GM18867 (cell line): ENCODE measurements around the gene ATXN7.

ENCODE experiments used
- ATAC-seq: cut with Tn5 transposase; IDR thresholded peaks from one replicate; pipeline ENCODE4 v1.9.1; 2021; ENCODE audit warnings: mild to moderate bottlenecking, moderate library complexity; ENCODE audit not compliant: unreplicated experiment

The ATXN7 gene, protein sequence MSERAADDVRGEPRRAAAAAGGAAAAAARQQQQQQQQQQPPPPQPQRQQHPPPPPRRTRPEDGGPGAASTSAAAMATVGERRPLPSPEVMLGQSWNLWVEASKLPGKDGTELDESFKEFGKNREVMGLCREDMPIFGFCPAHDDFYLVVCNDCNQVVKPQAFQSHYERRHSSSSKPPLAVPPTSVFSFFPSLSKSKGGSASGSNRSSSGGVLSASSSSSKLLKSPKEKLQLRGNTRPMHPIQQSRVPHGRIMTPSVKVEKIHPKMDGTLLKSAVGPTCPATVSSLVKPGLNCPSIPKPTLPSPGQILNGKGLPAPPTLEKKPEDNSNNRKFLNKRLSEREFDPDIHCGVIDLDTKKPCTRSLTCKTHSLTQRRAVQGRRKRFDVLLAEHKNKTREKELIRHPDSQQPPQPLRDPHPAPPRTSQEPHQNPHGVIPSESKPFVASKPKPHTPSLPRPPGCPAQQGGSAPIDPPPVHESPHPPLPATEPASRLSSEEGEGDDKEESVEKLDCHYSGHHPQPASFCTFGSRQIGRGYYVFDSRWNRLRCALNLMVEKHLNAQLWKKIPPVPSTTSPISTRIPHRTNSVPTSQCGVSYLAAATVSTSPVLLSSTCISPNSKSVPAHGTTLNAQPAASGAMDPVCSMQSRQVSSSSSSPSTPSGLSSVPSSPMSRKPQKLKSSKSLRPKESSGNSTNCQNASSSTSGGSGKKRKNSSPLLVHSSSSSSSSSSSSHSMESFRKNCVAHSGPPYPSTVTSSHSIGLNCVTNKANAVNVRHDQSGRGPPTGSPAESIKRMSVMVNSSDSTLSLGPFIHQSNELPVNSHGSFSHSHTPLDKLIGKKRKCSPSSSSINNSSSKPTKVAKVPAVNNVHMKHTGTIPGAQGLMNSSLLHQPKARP

GRCh38 chr3:63863150-63864007 is at the start of gene ATXN7, which contains the start of gene THOC7:
Gene ATXN7 (plus strand): TSS chr3:63863867. CDS start chr3:63912599, 48,732 bp downstream.
Gene THOC7 (minus strand): TSS chr3:63863805. CDS start chr3:63863790, 15 bp downstream.
- peak; percentile 80 for ATAC-seq

DNA sequence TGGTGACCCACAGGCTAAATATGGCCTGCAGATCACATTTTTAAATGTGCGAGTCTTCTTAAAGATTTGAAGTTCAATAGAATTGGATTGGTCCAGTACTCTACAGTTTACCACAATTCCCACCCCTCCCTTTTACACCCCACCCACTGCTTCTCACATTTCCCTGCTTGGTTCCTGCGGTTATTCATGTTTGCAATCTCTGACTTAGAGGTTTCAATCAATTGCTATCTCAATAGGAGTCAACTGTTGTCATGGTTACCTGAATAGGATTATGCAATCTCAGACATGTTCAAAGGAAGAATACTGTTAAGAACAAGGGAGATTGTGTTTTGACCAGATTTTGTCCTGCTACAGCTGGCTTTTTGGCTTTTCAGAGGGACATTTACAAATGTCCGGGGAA is 49.4 kb upstream of the ATXN7 start:
- no peak for ATAC-seq

- no peak for ATAC-seq
Observed at GRCh38 chr3:63817225-63817624, 46.4 kb upstream of the ATXN7 start.

DNA sequence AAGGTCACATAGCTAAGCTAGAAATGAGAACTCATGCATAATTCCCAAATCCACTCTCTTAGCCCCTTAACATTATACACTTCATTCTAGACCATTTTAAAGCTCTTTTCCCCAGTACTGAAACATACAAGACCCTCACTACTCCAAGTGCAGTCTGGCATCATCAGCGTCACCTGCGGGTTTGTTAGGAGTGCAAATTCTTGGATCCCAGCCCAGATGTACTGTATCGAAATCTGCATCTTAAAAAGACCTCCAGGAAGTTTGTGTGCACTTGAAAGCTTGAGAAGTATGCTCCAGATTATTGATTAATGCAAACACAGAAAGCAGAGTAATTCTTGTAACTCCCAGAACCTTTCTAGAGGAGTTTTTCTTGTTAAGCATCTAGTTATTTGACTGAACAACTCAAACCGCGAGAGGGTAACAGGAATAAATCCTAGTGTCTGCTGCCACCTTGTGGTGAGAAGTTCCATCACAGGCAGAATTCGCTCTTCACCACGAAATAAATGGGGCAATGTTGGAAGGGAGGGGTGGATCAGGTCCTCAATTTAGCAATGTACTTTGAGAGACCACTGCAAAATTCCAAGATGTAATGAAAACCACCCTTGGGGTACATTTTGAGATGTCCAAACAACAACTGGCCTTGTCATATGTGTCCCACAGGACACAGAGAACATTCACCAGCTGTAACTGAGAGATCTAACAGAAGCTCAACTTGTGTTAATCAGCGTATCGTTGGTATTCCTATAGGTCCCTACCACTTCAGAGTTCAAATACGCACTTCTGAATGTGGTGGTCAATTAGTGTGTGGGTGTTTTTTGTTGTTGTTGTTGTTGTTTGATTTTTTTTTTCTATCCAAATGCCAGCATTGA is 45.2 kb upstream of the ATXN7 start:
- peak; percentile 92 for ATAC-seq

GRCh38 chr3:63819151-63819398 is 44.6 kb upstream of the ATXN7 start, which contains the start of gene C3orf49:
Gene C3orf49 (plus strand): TSS chr3:63819299. CDS start chr3:63819472, 173 bp downstream.
- no peak for ATAC-seq

GRCh38 chr3:63824309-63824708 is 39.4 kb upstream of the ATXN7 start:
- no peak for ATAC-seq

DNA sequence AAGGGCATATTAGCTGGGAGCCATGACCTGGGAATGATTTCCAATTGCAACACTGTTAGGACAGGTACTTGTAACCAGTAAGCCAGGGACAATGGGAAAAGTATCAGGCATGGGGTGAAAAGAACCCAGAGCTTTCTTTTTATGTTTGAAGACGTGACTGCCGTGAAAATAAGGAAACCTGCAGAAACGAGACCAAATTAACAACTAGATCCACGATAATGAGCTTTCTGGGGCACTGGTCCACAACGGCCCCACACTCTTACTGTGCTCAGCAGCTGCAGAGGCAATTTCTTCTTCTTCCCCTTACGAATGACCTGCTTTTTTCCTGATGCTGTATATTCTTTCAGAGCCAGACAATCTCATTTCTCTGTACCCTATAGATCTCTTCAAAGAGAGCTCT is 33.1 kb upstream of the ATXN7 start:
- ATAC-seq, result no peak

DNA sequence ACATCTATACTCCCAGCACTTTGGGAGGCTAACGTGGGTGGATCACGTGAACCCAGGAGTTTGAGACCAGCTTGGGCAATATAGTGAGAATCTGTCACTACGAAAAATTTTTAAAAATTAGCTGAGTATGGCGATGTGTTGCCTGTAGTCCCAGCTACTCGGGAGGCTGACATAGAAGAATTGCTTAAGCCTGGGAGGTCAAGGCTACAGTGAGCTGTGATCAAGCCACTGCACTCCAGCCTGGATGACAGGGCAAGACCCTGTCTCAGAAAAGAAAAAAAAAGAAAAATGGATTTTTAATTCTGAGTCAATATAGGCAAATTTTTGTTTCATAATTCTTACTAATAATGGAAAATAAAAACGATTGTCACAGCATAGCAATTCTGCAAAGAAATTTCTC is 31.3 kb upstream of the ATXN7 start:
- no peak for ATAC-seq

GRCh38 chr3:63841704-63842103 is 22.0 kb upstream of the ATXN7 start:
- ATAC-seq, result no peak

DNA sequence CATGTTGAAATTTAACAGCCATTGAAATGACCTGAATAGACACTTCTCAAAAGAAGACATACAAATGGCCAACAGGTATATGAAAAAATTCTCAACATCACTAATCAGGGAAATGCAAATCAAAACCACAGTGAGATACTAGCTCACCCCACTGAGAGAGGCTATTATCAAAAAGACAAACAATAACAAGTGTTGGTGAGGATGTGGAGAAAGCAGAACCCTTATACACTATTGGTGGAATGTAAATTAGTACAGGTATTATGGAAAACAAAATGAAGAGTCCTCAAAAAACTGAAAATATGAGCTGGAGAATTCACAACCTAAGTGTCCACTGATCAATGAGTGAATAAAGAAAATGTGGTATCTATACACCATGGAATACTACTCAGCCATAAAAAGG is 21.5 kb upstream of the ATXN7 start:
- ATAC-seq, result no peak

DNA sequence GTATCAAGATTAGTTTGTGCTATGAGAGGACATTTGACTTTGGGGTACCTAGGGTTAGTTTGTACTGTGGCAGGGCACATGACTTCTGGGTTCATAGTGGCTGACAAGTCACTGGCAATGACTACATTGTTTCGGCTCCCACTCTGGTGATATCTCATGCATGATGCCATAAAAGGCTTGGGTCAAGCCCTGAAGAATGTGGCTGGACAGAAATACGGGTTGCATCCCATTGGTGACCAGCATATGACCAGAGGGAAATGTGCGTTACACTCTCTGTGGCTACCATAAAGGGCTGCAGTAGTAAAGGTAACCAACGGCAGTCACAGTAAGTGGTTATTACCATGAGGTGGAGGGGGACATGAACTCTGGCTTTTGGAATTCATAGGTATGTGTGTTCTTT is 18.5 kb upstream of the ATXN7 start:
- ATAC-seq, result no peak

GRCh38 chr3:63847718-63848450 is 15.8 kb upstream of the ATXN7 start:
- no peak for ATAC-seq

GRCh38 chr3:63849175-63849574 is 14.5 kb upstream of the ATXN7 start:
- ATAC-seq, result no peak

GRCh38 chr3:63851287-63851686 is 12.4 kb upstream of the ATXN7 start:
- ATAC-seq, result no peak

DNA sequence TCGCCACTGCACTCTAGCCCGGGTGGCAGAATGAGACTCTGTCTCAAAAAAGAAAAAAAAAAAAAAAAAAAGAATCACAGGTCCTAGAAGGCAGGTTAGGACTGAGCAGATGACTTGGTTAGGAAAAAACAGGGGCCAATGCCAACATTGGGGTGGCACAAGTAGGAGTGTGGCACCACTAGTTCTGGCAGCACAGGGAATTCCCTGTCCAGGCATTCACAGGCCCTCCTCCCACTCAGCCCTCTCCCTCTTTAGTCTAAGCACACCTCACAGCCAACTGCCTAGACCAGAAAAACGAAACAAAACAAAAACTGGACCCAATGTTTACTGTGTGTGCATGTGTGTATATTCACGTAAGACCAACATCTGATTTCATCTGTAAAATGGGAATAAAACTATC is 10.6 kb upstream of the ATXN7 start:
- ATAC-seq, result no peak

- ATAC-seq, result no peak
Observed at GRCh38 chr3:63855333-63855940, 8.2 kb upstream of the ATXN7 start.

DNA sequence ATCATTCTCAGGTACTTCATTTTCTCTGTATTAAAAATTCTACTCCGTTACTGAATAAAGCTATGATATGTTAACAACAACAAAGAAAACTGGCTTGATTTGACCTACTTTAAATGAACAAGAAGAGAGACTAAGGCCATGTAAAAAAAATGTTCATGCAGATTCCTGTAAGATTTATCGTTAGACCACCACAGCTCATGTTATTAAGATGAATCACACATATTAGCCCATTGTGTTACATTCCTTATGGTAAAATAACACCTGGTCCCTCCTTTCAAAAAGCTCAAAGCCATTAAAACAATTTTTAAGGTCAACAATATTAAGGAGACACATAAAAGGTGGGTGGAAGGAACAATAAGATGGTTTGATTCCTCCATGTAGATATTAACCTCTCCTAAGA is 6.4 kb upstream of the ATXN7 start:
- no peak for ATAC-seq

DNA sequence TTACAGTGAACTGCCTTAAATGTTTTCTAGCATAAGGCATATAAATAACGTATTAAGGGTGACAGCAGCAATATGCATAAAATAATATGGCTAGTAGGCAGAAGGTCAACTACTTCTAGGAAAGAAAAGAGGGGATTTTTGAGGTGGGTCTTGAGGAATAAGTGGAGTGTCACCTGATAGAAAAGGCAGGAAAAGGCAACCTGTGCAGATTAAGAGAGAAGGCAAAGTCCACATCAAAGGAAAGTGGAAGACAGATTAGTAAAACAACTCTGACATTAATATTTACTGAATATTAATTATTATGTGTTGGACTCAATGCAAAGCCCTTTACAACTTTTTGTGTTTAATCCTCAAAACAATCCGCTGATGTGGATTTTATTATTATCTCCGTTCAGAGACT is 2.9 kb upstream of the ATXN7 start:
- no peak for ATAC-seq

DNA sequence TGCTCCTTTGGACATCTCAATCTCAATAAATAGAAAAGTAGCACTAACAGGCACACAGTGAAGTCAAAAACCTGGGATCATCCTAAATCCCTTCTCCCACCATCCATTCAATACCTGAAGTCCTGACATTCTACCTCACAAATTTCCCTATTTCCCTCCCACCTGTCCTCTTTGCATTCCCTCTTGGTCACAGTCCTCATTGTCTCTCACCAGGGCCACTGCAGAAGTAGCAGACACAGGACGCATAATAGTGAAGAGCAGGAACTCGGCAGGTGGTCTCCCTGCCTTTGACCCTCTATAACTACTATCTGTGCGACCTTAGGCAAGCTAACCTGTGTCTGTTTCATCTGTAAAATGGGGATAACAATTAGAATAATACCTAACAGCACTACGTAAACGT is 2.4 kb upstream of the ATXN7 start:
- no peak for ATAC-seq
